ENCODE results near the gene SPECC1.

The SPECC1 gene

GRCh38 chr17:20207262-20207985 lies 198.3 kb downstream of the SPECC1 start:
- no peak for DNase-seq (ENCODE audit: low read depth)

DNA sequence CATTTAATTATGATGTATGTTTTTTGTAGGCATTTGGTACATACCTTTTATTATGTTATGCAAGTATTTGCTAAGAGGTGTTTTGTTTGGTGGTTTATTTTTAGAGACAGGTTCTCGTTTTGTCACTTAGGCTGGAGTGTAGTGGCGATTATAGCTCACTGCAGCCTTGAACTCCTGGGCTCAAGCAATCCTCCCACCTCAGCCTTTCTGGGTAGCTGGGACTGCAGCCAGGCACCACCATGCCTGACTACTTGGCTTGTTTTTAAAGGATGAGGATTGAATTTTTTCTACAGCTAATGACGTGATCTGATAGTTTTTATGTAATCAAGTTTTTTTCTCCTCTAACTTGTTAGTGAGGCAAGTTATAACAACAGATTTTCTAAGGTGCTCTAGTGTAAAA lies 199.6 kb downstream of the SPECC1 start:
- no peak for DNase-seq (ENCODE audit: low read depth)

- no peak for DNase-seq (ENCODE audit: low read depth)
Measured at GRCh38 chr17:20210180-20210579, 201.0 kb downstream of the SPECC1 start.

DNA sequence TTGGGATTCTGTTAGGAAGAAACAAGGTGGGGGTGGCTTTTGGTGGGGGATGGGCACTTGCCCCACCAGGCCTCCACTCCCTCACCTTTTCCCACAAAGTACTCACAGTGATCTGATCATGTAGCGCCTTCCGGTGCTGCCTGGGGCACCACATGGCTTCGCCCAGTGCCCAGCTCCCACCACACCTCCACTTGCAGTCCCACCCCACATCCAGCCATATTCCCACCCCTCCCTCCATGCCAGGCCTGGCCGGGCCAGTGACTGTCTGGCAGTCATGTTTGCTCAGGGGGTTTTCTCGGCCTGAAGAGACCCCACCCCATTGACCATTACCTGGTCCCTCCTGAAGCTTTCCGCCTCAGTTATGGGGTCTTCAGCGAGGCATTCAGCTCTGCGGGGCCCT lies 201.5 kb downstream of the SPECC1 start:
- DNase-seq (ENCODE audit: low read depth), result no peak

- no peak for DNase-seq (ENCODE audit: low read depth)
Measured at GRCh38 chr17:20211246-20211645, 202.1 kb downstream of the SPECC1 start.

DNA sequence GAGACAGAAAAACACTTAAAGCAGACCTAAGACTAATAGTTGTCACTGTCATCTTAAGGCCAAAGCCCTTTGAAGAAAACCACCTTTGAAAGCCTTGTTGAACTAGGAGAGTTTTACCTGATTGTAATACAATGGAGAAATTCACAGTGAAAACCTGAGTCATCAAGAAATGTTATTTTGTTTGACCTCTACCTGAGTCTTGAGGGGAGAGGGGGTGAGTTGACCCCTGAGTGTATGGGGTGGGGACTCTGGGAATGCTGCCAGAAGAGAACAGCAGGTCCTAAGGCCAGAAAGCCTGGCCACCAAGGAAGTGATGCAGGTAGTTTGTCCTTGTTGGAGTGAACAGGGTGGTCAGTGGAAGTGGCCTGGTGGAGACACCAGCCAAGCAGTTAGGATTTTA lies 204.3 kb downstream of the SPECC1 start:
- DNase-seq (ENCODE audit: low read depth), result no peak

- DNase-seq (ENCODE audit: low read depth), result no peak
Measured at GRCh38 chr17:20214794-20215193, 205.6 kb downstream of the SPECC1 start.

DNA sequence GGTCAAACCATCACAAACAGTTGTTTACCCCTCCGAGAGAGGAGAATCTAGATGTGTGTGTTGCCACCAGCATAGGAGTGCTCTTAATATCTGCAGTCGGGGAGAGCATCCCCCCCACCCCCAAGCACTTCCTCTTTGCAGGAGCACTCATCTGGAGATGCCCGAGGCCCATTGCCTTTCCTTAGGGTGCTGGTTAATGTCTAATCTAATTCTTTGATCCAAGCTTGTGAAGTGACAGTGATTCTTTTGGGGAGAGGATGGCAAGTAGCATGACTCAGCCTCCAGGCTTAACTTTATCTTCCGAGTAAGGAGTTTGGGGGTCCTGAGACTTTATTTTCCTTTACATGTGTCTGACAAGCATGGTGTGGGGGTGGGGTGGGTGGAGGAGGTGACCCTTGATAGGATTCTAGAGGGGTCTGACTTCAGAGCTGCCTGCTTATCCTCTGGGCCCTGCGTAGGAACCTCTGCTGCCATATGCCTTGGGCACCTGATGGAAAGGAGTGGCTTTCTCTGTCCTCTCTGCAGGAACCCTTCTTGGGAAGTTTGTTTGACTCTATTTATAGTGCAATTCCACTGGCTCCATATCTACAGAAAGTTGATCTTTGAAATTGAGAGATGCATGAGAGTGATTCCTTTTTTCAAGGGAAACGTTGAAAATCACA lies 207.1 kb downstream of the SPECC1 start:
- no peak for DNase-seq (ENCODE audit: low read depth)

GRCh38 chr17:20216853-20217252 lies 207.7 kb downstream of the SPECC1 start:
- DNase-seq (ENCODE audit: low read depth), result no peak

- DNase-seq (ENCODE audit: low read depth), result no peak
Measured at GRCh38 chr17:20217677-20218076, 208.5 kb downstream of the SPECC1 start.

DNA sequence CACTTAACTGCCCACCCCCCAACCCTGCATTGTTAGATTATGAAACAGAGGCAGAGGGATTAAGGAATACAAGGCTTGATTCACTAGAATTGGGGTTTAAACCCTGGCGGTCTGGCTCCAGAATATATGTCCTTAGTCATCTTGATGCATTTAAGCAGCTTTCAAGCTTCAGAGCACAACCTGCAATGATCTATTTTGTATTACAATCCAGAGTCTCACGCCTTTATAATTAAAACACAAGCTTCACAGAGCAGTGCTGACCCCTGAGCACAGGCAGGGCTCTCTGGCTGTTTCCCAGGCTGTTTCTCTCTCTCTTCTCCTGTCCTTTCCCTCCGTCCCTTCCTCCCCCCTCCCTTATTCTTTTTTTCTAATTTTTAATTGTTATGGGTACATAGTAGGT lies 209.1 kb downstream of the SPECC1 start:
- no peak for DNase-seq (ENCODE audit: low read depth)

GRCh38 chr17:20223808-20224328 lies 214.7 kb downstream of the SPECC1 start:
- peak; percentile 44 for DNase-seq (ENCODE audit: low read depth)

GRCh38 chr17:20224379-20224778 lies 215.2 kb downstream of the SPECC1 start:
- DNase-seq (ENCODE audit: low read depth), result no peak

DNA sequence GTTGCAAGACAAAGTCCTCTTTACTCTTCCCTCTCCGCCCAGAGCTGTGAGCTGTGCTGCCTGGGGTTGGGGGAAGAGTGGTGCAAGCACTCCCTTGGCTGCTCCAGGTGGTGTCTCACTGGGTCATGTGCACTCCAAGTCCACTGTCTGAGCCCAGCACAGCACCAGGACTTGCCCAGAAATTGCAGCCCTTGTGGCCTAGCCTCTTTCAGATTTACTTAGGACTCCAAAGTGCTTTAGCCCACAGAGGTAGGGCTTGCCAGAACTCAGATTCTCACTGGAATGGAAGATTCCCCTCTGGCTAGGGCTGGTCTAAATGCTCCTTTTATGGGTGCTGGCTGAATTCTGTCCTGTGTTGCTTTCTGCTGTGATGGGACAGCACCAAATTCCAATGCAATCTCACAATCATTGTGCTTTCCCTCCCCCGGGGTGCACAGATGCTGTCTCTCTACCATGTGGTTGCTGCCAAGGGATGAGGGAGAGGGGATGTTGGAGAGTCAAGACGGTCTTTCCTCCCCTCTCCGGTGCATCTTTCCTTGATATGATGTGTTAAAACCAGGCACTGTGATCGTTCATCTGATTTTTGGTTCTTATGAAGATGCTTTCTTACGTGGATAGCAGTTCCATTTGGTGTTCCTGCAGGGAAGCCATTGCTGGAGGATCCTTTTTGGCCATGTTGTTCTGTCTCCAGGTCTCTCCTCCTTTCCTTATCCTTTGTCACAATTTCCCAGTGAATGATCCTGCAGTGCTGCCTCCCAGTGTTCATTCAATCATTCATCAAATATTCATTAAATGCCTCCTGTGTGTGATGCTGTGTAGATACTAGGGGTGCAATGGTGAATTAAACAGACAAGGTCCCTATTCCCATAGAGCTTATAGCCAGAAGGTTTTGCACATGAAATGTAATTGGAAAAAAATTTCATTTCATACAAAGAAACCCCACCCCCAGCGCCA lies 216.3 kb downstream of the SPECC1 start:
- DNase-seq (ENCODE audit: low read depth), result peak; percentile 16

GRCh38 chr17:20226814-20227482 lies 217.8 kb downstream of the SPECC1 start:
- peak; percentile 72 for DNase-seq (ENCODE audit: low read depth)

DNA sequence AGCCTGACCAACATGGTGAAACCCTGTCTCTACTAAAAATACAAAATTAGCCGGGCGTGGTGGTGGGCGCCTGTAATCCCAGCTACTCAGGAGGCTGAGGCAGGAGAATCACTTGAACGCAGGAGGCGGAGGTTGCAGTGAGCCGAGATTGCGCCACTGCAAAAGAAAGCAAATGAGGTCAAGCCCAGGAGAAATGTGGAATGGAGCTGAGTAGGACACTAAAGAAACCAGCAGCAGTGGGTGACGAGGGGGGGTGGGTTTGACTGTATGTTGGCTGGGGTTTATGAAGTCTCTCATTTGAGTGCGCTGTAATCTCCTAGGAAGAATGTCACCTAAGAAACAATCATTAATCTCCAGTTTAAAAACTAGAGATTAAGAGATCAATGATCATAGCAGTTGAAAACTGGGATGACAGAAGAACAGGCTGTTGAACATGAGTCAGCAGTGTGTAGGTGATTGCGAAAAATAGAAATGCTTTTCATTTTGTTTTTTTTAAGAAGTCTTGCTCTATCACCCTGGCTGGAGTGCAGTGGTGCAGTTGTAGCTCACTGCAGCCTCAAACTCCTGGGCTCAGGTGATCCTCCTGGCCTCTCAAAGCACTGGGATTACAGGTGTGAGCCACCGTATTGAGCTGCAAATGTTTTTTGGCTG lies 218.7 kb downstream of the SPECC1 start:
- peak; percentile 21 for DNase-seq (ENCODE audit: low read depth)

DNA sequence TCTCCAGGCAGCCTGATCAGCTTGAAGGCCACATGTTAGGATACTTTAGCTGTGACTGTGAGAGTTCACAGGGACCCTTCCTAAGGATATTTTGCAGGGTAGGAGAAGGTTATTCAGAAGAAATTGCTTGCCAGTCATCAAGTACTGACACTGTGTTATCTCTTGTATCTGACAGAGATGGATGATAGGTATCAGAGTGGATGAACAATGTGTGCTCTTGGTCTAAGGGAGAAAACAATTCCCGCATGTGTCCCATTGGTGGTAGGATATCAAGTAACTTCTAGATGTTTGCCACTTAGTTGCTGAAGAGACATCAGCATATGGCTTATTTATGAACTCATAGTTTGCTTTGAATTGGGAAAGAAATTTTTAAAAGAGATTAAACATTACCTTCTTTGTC lies 219.3 kb downstream of the SPECC1 start:
- no peak for DNase-seq (ENCODE audit: low read depth)

- DNase-seq (ENCODE audit: low read depth), result no peak
Measured at GRCh38 chr17:20228860-20229259, 219.7 kb downstream of the SPECC1 start.

DNA sequence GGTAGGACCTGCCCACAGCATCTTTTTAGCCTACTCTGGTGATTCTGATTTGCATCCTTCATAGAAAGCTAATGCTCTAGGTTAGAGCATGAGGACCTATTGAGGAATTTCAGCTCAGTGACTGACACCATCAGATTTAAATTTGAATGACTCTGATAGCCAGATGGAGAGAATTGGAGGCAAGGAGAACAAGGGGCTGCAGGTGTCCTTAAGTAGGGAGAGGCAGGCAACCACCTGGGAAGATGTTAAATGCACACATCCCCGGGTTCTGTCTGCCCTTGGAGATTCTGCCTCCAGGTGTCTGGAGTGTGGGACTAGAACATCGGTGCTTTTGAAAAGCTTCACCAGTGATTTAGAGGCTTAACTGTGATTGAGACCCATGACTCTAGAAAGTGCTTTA lies 221.8 kb downstream of the SPECC1 start:
- DNase-seq (ENCODE audit: low read depth), result no peak

- DNase-seq (ENCODE audit: low read depth), result no peak
Measured at GRCh38 chr17:20232611-20233010, 223.5 kb downstream of the SPECC1 start.

DNA sequence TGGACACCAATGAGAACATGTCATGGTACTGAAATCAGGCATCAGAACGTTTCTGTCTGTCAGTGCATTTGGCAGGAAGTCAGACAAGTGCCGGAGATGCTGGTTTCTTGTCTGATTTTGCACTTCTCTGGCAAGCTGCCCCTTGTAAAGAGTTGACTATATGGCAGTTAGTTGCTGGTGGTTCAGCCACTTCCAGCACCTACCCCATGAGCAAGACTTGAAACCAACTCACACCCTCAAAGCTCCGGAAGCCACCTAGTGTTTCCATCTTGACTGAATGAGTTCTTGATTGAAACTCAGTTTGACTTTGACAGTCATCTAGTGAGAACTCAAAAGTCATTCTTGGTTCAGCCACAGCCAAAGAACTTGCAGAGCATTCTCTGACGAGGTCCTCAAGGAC lies 225.1 kb downstream of the SPECC1 start:
- no peak for DNase-seq (ENCODE audit: low read depth)
